Keratinocyte (primary cell): ENCODE data around the gene ZBP1. TPM values are rescaled to one million over a fixed set of nuclear protein-coding genes. Genes with fewer than 3 reads are reported as not detected.
A peak's percentile ranks its signal among the peaks of the same experiment; 100 is the strongest.

Experiments used
- DNase-seq: peaks from one replicate; pipeline ENCODE4 v3.0.0-alpha.2; 2011; ENCODE audit warnings: low read depth, missing footprints, low spot score
- FAIRE-seq: peaks from 2 replicates; lab custom pipeline; 2011; peaks lifted over from hg19 to GRCh38; lab: Jason Lieb, UNC
- H2AFZ ChIP-seq: 2 replicates; pipeline ENCODE4 v1.6.0; 2012; ENCODE audit warnings: low read length, control low read depth, inconsistent platforms; ENCODE audit not compliant: control insufficient read depth
- H3K27ac ChIP-seq: 2 replicates; pipeline ENCODE4 v1.5.1; 2011; ENCODE audit warnings: low read length; ENCODE audit not compliant: control insufficient read depth, insufficient read depth
- H3K27me3 ChIP-seq: 3 replicates; pipeline ENCODE4 v1.6.0; 2011; ENCODE audit warnings: low read length; ENCODE audit not compliant: control insufficient read depth, insufficient read depth; ENCODE audit errors: extremely low read depth
- H3K36me3 ChIP-seq, 2 experiments: 2 replicates in 1 of 2; 3 replicates in 1 of 2; pipeline ENCODE4 v1.5.1; 2011; ENCODE audit warnings: low read length in 2 of 2, mild to moderate bottlenecking in 1 of 2; ENCODE audit not compliant: control insufficient read depth in 2 of 2, insufficient read depth in 2 of 2; ENCODE audit errors: extremely low read depth in 1 of 2
- H3K4me1 ChIP-seq: 3 replicates; pipeline ENCODE4 v1.5.1; 2011; ENCODE audit warnings: low read length; ENCODE audit not compliant: control insufficient read depth, insufficient read depth; ENCODE audit errors: extremely low read depth
- H3K4me2 ChIP-seq: 3 replicates; pipeline ENCODE4 v1.6.0; 2011; ENCODE audit warnings: low read depth, low read length; ENCODE audit not compliant: control insufficient read depth, insufficient read depth; ENCODE audit errors: extremely low read depth
- H3K4me3 ChIP-seq, 3 experiments: fragments of 200-600 bp in 1 of 3; sonication (generic) in 1 of 3; 2 replicates in 2 of 3; 3 replicates in 1 of 3; pipeline ENCODE4 v1.5.1; 2011 to 2016; ENCODE audit warnings: low read length in 3 of 3, mild to moderate bottlenecking in 3 of 3, control low read depth in 2 of 3, inconsistent platforms in 1 of 3, low read depth in 1 of 3, mixed read lengths in 1 of 3, mixed run types in 1 of 3, moderate library complexity in 1 of 3; ENCODE audit not compliant: control insufficient read depth in 2 of 3, insufficient read depth in 2 of 3; ENCODE audit errors: extremely low read depth in 1 of 3
- H3K79me2 ChIP-seq: 2 replicates; pipeline ENCODE4 v1.6.0; 2012; ENCODE audit warnings: low read length; ENCODE audit not compliant: control insufficient read depth, insufficient read depth
- H3K9ac ChIP-seq: 3 replicates; pipeline ENCODE4 v1.6.0; 2011; ENCODE audit warnings: low read length; ENCODE audit not compliant: control insufficient read depth, insufficient read depth; ENCODE audit errors: extremely low read depth
- H3K9me1 ChIP-seq: 3 replicates; pipeline ENCODE4 v1.6.0; 2011; ENCODE audit warnings: low read length; ENCODE audit not compliant: control insufficient read depth, insufficient read depth; ENCODE audit errors: extremely low read depth
- H3K9me3 ChIP-seq: 2 replicates; pipeline ENCODE4 v1.5.1; 2012; ENCODE audit warnings: low read depth, low read length; ENCODE audit not compliant: control insufficient read depth
- H4K20me1 ChIP-seq: 3 replicates; pipeline ENCODE4 v1.6.0; 2011; ENCODE audit warnings: low read length; ENCODE audit not compliant: control insufficient read depth, insufficient read depth; ENCODE audit errors: extremely low read depth
- CTCF ChIP-seq, 3 experiments: IDR thresholded peaks in 1 of 3; conservative IDR thresholded peaks in 1 of 3; optimal IDR thresholded peaks in 1 of 3; 2 replicates in 2 of 3; 3 replicates in 1 of 3; pipeline versions ENCODE3 to v1.5.1; 2011; ENCODE audit warnings: low read length in 3 of 3, mild to moderate bottlenecking in 3 of 3, moderate library complexity in 2 of 3, control low read depth in 1 of 3, inconsistent platforms in 1 of 3; ENCODE audit not compliant: insufficient read depth in 2 of 3; ENCODE audit errors: extremely low read depth in 1 of 3
- EZH2 ChIP-seq: IDR thresholded peaks from one replicate; pipeline ENCODE4 v1.6.1; 2012; ENCODE audit warnings: inconsistent platforms, mild to moderate bottlenecking, low read length, moderate library complexity
- dilution Hi-C: fragments of 300-500 bp; cut with MboI; formaldehyde crosslinking; loops from one replicate; pipeline ENCODE4 v1.7.0; 2020; ENCODE audit warnings: low sequenced_read_pairs; ENCODE audit not compliant: extremely low pct_ligation_motif_present
- polyA plus RNA-seq, 5 experiments: library from polyadenylated mRNA; depleted of rRNA in 3 of 5; stranded (reverse) in 3 of 5; stranded (forward) in 1 of 5; unstranded in 1 of 5; fragments of >200 nt; gene quantifications; 1 replicate in 1 of 5; 2 replicates in 3 of 5; 3 replicates in 1 of 5; pipeline versions ENCODE4 v1.2.1 to v1.2.3, GENCODE V29; 2011 to 2012; ENCODE audit warnings: missing spikeins in 2 of 5, low read depth in 1 of 5, low replicate concordance in 1 of 5

Gene ZBP1
- polyA plus RNA-seq, 1 donor (not counting 4 experiments of a cell fraction or from before 2014, with no cell fraction given), result 0.08 TPM

- Histone ChIP-seq H3K9me3 (no peaks in the 10 kb centered on the region), H3K9ac (no peak overlapping the region), H3K79me2 (peaks cover 78% of the 10 kb centered on the region)
Measured at GRCh38 chr20:57660181-57660921, 40.1 kb upstream of the ZBP1 start.

GRCh38 chr20:57659517-57660180 lies 39.4 kb upstream of the ZBP1 start:
- no peak overlapping the region for H2AFZ ChIP-seq
- peaks cover 30% of the 10 kb centered on the region for H3K4me1 ChIP-seq
- dilution Hi-C loops, result no loop called here
- H3K9me1 ChIP-seq, result peaks cover 10% of the 10 kb centered on the region
- peaks cover 71% of the 10 kb centered on the region for H3K79me2 ChIP-seq
- H3K27ac ChIP-seq, result no peak overlapping the region
- no peak overlapping the region for H3K4me2 ChIP-seq
- H3K4me3 ChIP-seq, result no peak overlapping the region
- DNase-seq, result no peak
- no peaks in the 10 kb centered on the region for H3K27me3 ChIP-seq
- H4K20me1 ChIP-seq, result peaks cover 59% of the 10 kb centered on the region
- TF ChIP-seq EZH2 (no peak), CTCF (optimal IDR thresholded peaks at IDR 0.05 in 1 of 3, IDR thresholded peaks at IDR 0.05 in 1 of 3, conservative IDR thresholded peaks at IDR 0.05 in 1 of 3; ENCODE audit: extremely low read depth in 1 of 3, insufficient read depth in 2 of 3, low read length in 3 of 3) (no peak)
- FAIRE-seq, result no peak
- H3K9ac ChIP-seq, result no peak overlapping the region
- peaks cover 45 to 51% of the 10 kb centered on the region in 2 experiments for H3K36me3 ChIP-seq
- no peaks in the 10 kb centered on the region for H3K9me3 ChIP-seq

More at GRCh38 chr20:57660181-57660921, 40.1 kb upstream of the ZBP1 start:
- Histone ChIP-seq H3K4me1 (peaks cover 30% of the 10 kb centered on the region), H4K20me1 (peaks cover 56% of the 10 kb centered on the region), H3K4me2 (no peak overlapping the region), H3K27ac (no peak overlapping the region), H2AFZ (no peak overlapping the region), H3K4me3 (no peak overlapping the region), H3K36me3 (peaks cover 46 to 50% of the 10 kb centered on the region in 2 experiments), H3K27me3 (no peaks in the 10 kb centered on the region), H3K9me1 (peaks cover 10% of the 10 kb centered on the region)
- TF ChIP-seq EZH2 (no peak), CTCF (optimal IDR thresholded peaks at IDR 0.05 in 1 of 3, IDR thresholded peaks at IDR 0.05 in 1 of 3, conservative IDR thresholded peaks at IDR 0.05 in 1 of 3; ENCODE audit: extremely low read depth in 1 of 3, insufficient read depth in 2 of 3, low read length in 3 of 3) (no peak)
- dilution Hi-C loops, result no loop called here
- DNase-seq (no peak), FAIRE-seq (peak; percentile 51)
